ENCODE data around the gene TUBB2B.
"Not testable (repeated sequence)": the region's sequence is repeated elsewhere in the genome, so short reads cannot be mapped to it uniquely, and the experiment has no call there.

TUBB2B gene

GRCh38 chr6:3189192-3189591 lies 38.3 kb downstream of the TUBB2B start:
- not testable (repeated sequence) for DNase-seq (ENCODE audit: low read depth, low spot score)

GRCh38 chr6:3188262-3188661 lies 39.2 kb downstream of the TUBB2B start:
- DNase-seq (ENCODE audit: low read depth, low spot score): no peak

- DNase-seq (ENCODE audit: low read depth, low spot score): no peak
Observed at GRCh38 chr6:3186974-3187382, 40.5 kb downstream of the TUBB2B start.

GRCh38 chr6:3183066-3183465 lies 44.4 kb downstream of the TUBB2B start:
- DNase-seq (ENCODE audit: low read depth, low spot score): no peak

DNA sequence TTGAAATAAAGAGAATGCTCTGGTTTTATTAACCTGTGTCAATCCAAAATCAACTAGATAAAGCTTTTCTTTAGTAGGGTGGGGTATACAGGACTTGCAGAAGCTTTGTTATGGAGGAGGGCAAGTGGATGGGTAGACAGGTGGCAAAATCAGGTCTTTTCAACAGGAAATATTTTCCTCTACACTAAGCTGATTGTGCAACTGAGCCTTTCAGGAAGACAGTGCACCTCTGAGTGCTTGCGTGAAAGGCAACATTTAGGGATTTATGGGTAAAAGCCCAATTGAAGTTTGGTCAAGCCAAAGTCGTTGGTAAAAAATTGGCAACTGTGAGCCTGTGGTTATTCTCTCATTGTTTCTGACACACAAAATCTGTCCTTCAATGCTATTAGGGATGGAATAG lies 46.3 kb downstream of the TUBB2B start:
- no peak for DNase-seq (ENCODE audit: low read depth, low spot score)

GRCh38 chr6:3179945-3180344 lies 47.5 kb downstream of the TUBB2B start:
- DNase-seq (ENCODE audit: low read depth, low spot score): not testable (repeated sequence)

- not testable (repeated sequence) for DNase-seq (ENCODE audit: low read depth, low spot score)
Observed at GRCh38 chr6:3178666-3179065, 48.8 kb downstream of the TUBB2B start.

- DNase-seq (ENCODE audit: low read depth, low spot score): peak; percentile 85
Observed at GRCh38 chr6:3176562-3177355, 50.7 kb downstream of the TUBB2B start.

DNA sequence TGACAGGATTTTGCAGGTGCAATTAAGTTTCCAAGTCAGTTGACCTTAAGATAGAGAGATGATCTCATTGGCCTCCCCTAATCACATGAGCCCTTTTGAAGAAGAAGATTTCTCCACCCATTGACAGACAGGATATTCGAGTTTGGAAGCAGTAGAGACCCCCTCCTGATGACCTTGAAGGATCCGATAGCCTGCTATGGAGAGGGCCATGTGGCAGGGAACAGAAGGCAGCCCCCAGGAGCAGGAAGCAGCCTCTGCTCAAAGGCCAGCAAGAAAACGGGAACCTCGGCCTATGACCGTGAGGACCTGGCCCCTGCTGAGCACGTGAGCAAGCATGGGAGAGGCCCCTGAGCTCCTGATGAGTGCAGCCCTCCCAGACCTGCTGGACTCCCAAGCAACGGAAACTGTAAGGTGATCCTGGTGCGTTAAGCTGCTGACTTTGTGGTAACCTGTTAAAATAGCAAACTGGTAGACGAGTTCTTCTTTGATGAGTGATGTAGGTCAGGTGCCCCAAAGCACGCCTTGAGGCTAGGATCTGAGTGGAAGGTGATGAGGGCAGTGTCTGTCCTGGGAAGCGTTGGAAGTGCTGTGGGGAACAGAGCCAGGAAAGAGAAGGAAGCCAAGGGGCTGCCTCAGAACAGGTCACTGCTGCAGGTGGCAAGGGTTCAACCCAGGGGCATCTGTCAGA lies 51.6 kb downstream of the TUBB2B start:
- no peak for DNase-seq (ENCODE audit: low read depth, low spot score)

Measured in astrocyte of the hippocampus (primary cell).